ENCODE results near the gene CLDN11.

Gene CLDN11

DNA sequence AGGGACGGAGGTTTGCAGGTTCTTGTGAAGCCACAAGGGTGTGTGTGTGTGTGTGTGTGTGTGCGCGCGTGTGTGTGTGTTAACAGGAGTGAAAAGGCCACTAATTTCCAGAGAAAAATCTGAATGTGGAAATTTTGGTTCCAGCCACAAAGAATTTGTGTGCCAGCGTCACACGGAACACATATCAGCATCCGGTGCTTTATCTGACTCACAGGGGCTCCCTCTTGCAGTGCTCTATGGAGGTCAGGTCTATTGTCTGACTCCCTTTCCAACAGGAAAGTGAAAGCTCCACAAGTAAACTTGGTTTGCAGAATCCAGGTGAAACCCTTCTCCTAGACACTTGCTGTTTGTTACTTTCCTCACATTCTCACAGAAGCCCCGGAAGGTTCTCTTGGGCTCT, 6.2 kb downstream of the CLDN11 start:
- TF ChIP-seq, protein P1, sequence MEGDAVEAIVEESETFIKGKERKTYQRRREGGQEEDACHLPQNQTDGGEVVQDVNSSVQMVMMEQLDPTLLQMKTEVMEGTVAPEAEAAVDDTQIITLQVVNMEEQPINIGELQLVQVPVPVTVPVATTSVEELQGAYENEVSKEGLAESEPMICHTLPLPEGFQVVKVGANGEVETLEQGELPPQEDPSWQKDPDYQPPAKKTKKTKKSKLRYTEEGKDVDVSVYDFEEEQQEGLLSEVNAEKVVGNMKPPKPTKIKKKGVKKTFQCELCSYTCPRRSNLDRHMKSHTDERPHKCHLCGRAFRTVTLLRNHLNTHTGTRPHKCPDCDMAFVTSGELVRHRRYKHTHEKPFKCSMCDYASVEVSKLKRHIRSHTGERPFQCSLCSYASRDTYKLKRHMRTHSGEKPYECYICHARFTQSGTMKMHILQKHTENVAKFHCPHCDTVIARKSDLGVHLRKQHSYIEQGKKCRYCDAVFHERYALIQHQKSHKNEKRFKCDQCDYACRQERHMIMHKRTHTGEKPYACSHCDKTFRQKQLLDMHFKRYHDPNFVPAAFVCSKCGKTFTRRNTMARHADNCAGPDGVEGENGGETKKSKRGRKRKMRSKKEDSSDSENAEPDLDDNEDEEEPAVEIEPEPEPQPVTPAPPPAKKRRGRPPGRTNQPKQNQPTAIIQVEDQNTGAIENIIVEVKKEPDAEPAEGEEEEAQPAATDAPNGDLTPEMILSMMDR (IDR thresholded peaks at IDR 0.05; ENCODE audit: borderline replicate concordance, control extremely low read depth, extremely low read depth, insufficient read depth, missing control alignments): no peak
- no peak for DNase-seq (ENCODE audit: low spot score)
- in situ Hi-C loops (cut with MboI; ENCODE audit: low sequenced_read_pairs, unreplicated experiment): no loop called here

DNA sequence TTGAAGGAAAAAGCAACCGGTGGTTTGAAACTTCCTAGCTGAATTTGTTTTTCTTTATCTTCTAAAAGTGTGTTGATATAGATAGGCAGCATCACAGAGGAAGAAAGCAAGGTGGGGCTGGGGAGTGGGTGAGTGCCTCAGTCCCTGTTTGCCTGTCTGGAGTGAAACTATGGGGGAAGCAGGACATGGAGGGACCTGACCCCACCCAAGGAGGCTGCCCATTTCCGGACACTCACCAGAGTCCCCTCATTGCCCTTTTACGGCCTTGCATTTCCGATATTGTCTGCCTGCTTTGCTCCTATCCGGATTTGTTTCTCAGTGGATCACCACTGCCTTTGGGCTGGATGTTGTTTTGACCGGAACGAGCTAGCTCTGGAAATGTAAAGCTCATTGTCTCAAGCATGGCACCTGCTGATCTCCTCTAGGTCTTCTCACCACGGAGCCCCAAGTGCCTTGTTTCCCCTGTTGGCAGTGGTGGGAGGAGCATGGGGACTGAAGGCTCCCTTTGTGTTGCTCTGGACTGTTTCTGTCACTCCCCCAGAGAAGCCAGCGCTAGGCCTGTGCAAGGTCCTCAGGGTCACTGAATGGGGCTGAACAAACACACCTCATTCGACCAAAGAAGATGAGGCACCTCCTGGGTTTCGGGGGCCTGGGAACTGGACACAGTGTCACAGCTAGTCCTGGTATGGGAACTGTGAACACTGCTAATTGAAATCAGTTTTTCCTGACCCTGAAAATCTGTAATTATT, 7.0 kb downstream of the CLDN11 start:
- no peak for DNase-seq (ENCODE audit: low spot score)
- in situ Hi-C loops (cut with MboI; ENCODE audit: low sequenced_read_pairs, unreplicated experiment): no loop called here
- TF ChIP-seq, protein P1 (IDR thresholded peaks at IDR 0.05; ENCODE audit: borderline replicate concordance, control extremely low read depth, extremely low read depth, insufficient read depth, missing control alignments): no peak

DNA sequence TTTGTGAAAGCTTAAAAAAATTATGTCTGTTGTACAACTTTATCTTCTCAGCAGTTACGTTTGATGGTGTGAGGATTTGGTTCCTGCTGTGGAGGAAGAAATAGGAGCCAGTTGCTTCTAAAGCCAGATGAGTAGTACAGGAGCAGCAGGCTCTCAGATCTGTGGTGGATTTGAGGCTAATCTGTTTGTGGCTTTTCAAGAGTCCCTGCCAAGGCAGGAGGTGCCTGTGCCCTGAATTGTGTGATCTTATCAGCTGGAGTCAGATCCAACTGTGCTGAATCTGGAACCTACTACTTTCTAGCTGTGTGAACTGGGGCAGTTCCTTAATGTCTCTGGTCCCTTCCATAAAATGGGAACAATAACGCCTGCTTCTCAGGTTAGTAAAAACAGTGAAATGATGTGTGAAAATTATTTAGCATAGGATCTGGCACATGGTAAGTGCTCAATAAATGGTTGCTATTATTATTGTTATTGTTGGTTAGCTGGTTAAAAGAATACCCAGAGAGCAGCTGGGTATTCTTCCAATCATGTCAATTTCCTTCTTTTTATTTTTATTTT, 7.7 kb downstream of the CLDN11 start:
- no peak for DNase-seq (ENCODE audit: low spot score)
- in situ Hi-C loops (cut with MboI; ENCODE audit: low sequenced_read_pairs, unreplicated experiment): no loop called here
- TF ChIP-seq, protein P1 (IDR thresholded peaks at IDR 0.05; ENCODE audit: borderline replicate concordance, control extremely low read depth, extremely low read depth, insufficient read depth, missing control alignments): no peak

DNA sequence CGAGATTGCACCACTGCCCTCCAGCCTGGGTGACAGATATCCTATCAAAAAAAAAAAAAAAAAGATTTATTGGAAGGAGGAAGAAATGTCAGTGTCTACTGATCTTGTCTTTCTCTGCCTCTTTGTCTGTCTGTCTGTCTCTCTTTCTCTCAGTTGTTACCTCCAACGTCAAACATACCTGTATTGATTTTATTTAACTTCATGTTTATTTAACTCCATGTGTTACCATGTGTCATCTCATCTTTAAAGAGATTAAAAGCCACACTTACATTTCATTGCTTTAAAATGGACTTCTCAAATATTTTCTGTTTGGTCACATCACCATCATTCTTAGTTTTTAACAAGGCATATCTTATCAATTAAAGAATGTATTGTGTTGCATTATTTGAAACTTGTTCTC, 9.4 kb downstream of the CLDN11 start:
- in situ Hi-C loops (cut with MboI; ENCODE audit: low sequenced_read_pairs, unreplicated experiment): no loop called here
- no peak for DNase-seq (ENCODE audit: low spot score)
- TF ChIP-seq, protein P1 (IDR thresholded peaks at IDR 0.05; ENCODE audit: borderline replicate concordance, control extremely low read depth, extremely low read depth, insufficient read depth, missing control alignments): no peak

DNA sequence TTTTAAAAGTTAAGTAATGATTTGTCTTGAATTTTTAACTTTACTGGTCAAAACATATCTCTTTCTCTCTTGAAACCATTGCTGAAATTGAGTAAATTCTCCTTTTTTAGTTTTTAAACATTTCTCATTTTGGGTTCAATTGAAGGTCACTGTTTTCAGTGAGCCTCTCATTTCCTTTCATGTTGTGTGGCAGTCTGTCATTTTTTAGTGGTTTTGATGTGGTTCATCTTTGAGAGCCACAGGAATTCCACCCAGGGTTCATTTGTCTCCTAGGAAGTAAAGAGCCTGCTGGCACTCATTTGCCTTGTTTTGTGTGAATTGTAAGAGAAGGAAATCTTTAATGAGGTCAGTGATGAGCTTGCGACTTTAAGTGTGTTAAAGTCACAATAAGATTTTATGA, 10.4 kb downstream of the CLDN11 start:
- peak; percentile 42 for DNase-seq (ENCODE audit: low spot score)
- in situ Hi-C loops (cut with MboI; ENCODE audit: low sequenced_read_pairs, unreplicated experiment): no loop called here
- TF ChIP-seq, protein P1 (IDR thresholded peaks at IDR 0.05; ENCODE audit: borderline replicate concordance, control extremely low read depth, extremely low read depth, insufficient read depth, missing control alignments): no peak

DNA sequence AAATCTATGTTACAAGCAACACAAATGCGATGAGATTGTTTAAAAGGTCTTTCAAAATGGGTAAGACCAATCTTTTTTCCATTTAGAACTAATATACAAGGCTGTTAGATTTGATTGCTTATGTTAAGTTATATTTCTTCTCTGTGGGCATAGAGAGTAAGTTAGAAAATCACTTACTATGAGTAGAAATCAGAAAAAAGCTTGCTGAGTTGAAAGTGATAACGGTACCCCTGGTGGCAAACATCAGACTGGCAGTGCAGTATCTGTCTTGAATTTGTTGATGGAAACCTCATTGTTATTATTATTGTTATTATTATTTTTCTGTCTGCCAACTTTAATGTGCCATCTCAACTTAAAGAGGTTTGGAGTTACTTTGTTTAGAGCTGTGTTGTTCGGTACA, 12.4 kb downstream of the CLDN11 start:
- DNase-seq (ENCODE audit: low spot score): no peak
- TF ChIP-seq, protein P1 (IDR thresholded peaks at IDR 0.05; ENCODE audit: borderline replicate concordance, control extremely low read depth, extremely low read depth, insufficient read depth, missing control alignments): no peak
- in situ Hi-C loops (cut with MboI; ENCODE audit: low sequenced_read_pairs, unreplicated experiment): no loop called here

All from GM13976 (cell line).